B cell (primary cell): ENCODE results near the gene RFT1. TPM values are rescaled to one million over a fixed set of nuclear protein-coding genes. Genes with fewer than 3 reads are reported as not detected.

Experiments
- ATAC-seq: fragments of 200-7000 bp; cut with Tn5 transposase; one replicate; pipeline ENCODE4 v1.10.0; 2021; ENCODE audit warnings: low read depth, mild to moderate bottlenecking, moderate number of reproducible peaks, moderate library complexity
- CTCF ChIA-PET: fragments of 350-600 bp; sonication (Branson Sonifier 250); formaldehyde crosslinking; loops from one replicate; lab custom pipeline; 2021; ENCODE audit warnings: antibody characterized with exemption, inconsistent platforms; lab: Charles Lee
- POLR2A ChIA-PET: fragments of 350-600 bp; sonication (Branson Sonifier 250); formaldehyde crosslinking; loops from one replicate; lab custom pipeline; 2021; ENCODE audit warnings: antibody characterized with exemption; lab: Charles Lee
- DNase-seq: peaks from one replicate; pipeline ENCODE4 v3.0.0; 2013
- H2AFZ ChIP-seq: 2 replicates; pipeline ENCODE4 v1.6.1; 2012; ENCODE audit warnings: mild to moderate bottlenecking, low read depth, low read length; ENCODE audit not compliant: insufficient read depth, poor library complexity, severe bottlenecking
- H3K27ac ChIP-seq, 2 donors: 1 replicate in 1 of 2; 2 replicates in 1 of 2; pipeline ENCODE4 v1.5.1; 2012 to 2013; ENCODE audit warnings: low read length in 2 of 2, mild to moderate bottlenecking in 2 of 2, moderate library complexity in 1 of 2
- H3K27me3 ChIP-seq, 4 experiments: fragments of 200-600 bp in 1 of 4; sonication (generic) in 1 of 4; replicated peaks in 1 of 4; 1 replicate in 2 of 4; 2 replicates in 2 of 4; pipeline versions ENCODE4 v1.6.1 to v1.7.0; 2013 to 2016; ENCODE audit warnings: low read length in 3 of 4, mild to moderate bottlenecking in 2 of 4, mixed read lengths in 1 of 4, moderate library complexity in 1 of 4; ENCODE audit not compliant: insufficient read depth in 4 of 4, control insufficient read depth in 3 of 4; ENCODE audit errors: control extremely low read depth in 1 of 4
- H3K36me3 ChIP-seq, 2 experiments: replicated peaks in 1 of 2; 1 replicate in 1 of 2; 2 replicates in 1 of 2; pipeline versions ENCODE4 v1.6.1 to v1.7.1; 2013; ENCODE audit warnings: low read length in 1 of 2; ENCODE audit not compliant: insufficient read depth in 2 of 2, control insufficient read depth in 1 of 2; ENCODE audit errors: control extremely low read depth in 1 of 2, extremely low read depth in 1 of 2
- H3K4me1 ChIP-seq, 2 donors: fragments of 200-600 bp in 1 of 2; sonication (generic) in 1 of 2; 1 replicate in 1 of 2; 2 replicates in 1 of 2; pipeline versions ENCODE4 v1.5.1 to v1.6.1; 2013 to 2017; ENCODE audit warnings: low read length in 2 of 2; ENCODE audit not compliant: control insufficient read depth in 2 of 2, insufficient read depth in 2 of 2
- H3K4me2 ChIP-seq: replicated peaks from 2 replicates; pipeline ENCODE3; 2012; ENCODE audit warnings: mild to moderate bottlenecking, low read depth, low read length; ENCODE audit not compliant: poor library complexity, severe bottlenecking
- H3K4me3 ChIP-seq, 5 experiments: fragments of 200-600 bp in 1 of 5; sonication (generic) in 1 of 5; 1 replicate in 3 of 5; 2 replicates in 2 of 5; pipeline versions ENCODE4 v1.5.1 to v1.7.0; 2011 to 2016; ENCODE audit warnings: low read length in 4 of 5, mild to moderate bottlenecking in 4 of 5, low read depth in 2 of 5, control low read depth in 1 of 5, moderate library complexity in 1 of 5; ENCODE audit not compliant: insufficient read depth in 1 of 5; ENCODE audit errors: control extremely low read depth in 1 of 5, extremely low read depth in 1 of 5
- H3K79me2 ChIP-seq: fragments of 200-600 bp; sonication (generic); one replicate; pipeline ENCODE4 v1.6.0; 2016; ENCODE audit warnings: low read length; ENCODE audit not compliant: control insufficient read depth, insufficient read depth
- H3K9ac ChIP-seq: fragments of 200-600 bp; sonication (generic); 2 replicates; pipeline ENCODE4 v1.6.1; 2017; ENCODE audit warnings: mild to moderate bottlenecking, low read length, moderate library complexity
- H3K9me3 ChIP-seq, 3 donors: one replicate each; pipeline versions ENCODE4 v1.6.1 to v1.7.1; 2013; ENCODE audit warnings: low read length in 2 of 3; ENCODE audit not compliant: control insufficient read depth in 2 of 3, insufficient read depth in 1 of 3; ENCODE audit errors: control extremely low read depth in 1 of 3
- H4K20me1 ChIP-seq: 2 replicates; pipeline ENCODE4 v1.6.0; 2012; ENCODE audit warnings: mild to moderate bottlenecking, low read length; ENCODE audit not compliant: insufficient read depth, control insufficient read depth, poor library complexity, severe bottlenecking
- H3K27ac Mint-ChIP-seq: one replicate; pipeline ENCODE4 v1.8.0; 2021; ENCODE audit warnings: mixed read lengths
- H3K27me3 Mint-ChIP-seq: one replicate; pipeline ENCODE4 v1.8.0; 2021; ENCODE audit warnings: mixed read lengths
- H3K4me1 Mint-ChIP-seq: one replicate; pipeline ENCODE4 v1.8.0; 2021; ENCODE audit warnings: mixed read lengths
- H3K4me3 Mint-ChIP-seq: one replicate; pipeline ENCODE4 v1.8.0; 2021; ENCODE audit warnings: mixed read lengths
- H3K9me3 Mint-ChIP-seq: one replicate; pipeline ENCODE4 v1.8.0; 2022; ENCODE audit warnings: mixed read lengths; ENCODE audit not compliant: insufficient read depth
- EZH2 ChIP-seq: IDR thresholded peaks from 2 replicates; pipeline ENCODE4 v1.6.1; 2012; ENCODE audit warnings: borderline replicate concordance, low read depth, mild to moderate bottlenecking, moderate library complexity, low read length; ENCODE audit not compliant: insufficient read depth, poor library complexity, severe bottlenecking
- WGBS: methylation state at CpG from one replicate; pipeline ENCODE4 v1.1.5; 2013; ENCODE audit warnings: missing lambda C conversion rate; ENCODE audit not compliant: insufficient coverage; 5-methylcytosine and 5-hydroxymethylcytosine counted together
- intact Hi-C: fragments of 100-400 bp; cut with micrococcal nuclease; formaldehyde crosslinking; loops from one replicate; pipeline ENCODE4 v1.10.0; 2022
- polyA plus RNA-seq: library from polyadenylated mRNA; depleted of rRNA; stranded (reverse); fragments of >200 nt; gene quantifications from 2 replicates; pipeline ENCODE4 v1.2.3, GENCODE V29; 2012
- total RNA-seq, 2 donors: library from RNA; stranded (reverse); fragments of 120-200 nt in 1 of 2; gene quantifications; 1 replicate in 1 of 2; 2 replicates in 1 of 2; pipeline versions ENCODE4 v1.2.3 to v1.2.4, GENCODE V29; 2013 to 2022
- TF ChIP-seq, protein P1 (sequence below): fragments of 200-600 bp; IDR thresholded peaks from one replicate; pipeline ENCODE4 v1.8.0; 2022; ENCODE audit warnings: antibody characterized with exemption, mild to moderate bottlenecking

Gene RFT1
- total and polyA plus RNA-seq, 2 donors (not counting 1 experiment from before 2014, with no cell fraction given) = 12.1 to 28.9 TPM

DNA sequence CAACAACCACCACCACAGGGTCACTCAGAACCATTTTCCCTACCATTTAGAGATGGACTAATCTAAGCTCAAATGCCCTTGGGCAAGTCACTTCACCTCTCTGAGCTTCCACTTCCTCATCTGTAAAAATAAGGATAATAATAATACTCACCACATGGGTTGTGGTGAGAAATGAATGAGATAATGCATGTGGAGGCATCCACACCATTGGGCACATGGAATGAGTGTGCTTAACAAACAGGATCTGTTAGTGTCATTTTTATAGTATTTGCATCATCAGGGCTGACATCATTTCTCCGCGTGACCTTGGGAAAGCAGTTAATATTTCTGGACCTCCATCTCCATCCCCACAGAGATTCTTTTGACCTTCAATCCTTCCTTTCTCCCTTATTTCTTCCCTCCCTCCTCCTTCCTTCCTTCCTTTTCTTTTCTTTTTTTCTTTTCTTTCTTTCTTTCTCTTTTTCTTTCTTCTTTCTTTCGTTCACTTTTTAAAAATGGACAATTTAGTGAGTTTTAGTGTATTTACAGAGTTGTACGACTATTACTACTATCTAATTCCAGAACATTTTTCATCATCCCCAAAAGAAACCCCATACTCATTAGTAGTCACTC, 7.7 kb upstream of the RFT1 start:
- no peak for DNase-seq
- intact Hi-C loops = no loop called here
- Histone ChIP-seq H3K27ac (no peak overlapping the region), H3K4me1 (peaks cover 0 to 7% of the 10 kb centered on the region in 2 donors), H3K27me3 (no peaks in the 10 kb centered on the region), H3K9ac (no peak overlapping the region), H3K4me3 (no peak overlapping the region), H3K4me2 (no peak overlapping the region), H3K79me2 (peaks cover 4% of the 10 kb centered on the region), H2AFZ (no peak overlapping the region), H3K9me3 (no peaks in the 10 kb centered on the region), H3K36me3 (no peaks in the 10 kb centered on the region), H4K20me1 (no peaks in the 10 kb centered on the region)
- no peak overlapping the region for H3K4me3 Mint-ChIP-seq
- ChIA-PET CTCF (interaction anchor here (0.9 to 8.0 kb wide), 7 partner anchors 10 to 61 kb away, joined by 4 to 318 read pairs (median 6); no protein-coding TSS in a partner anchor), POLR2A (interaction anchor here (0.6 kb wide), 1 partner anchor 11 kb away, joined by 5 read pairs; no protein-coding TSS in a partner anchor)
- H3K27me3 Mint-ChIP-seq = no peaks in the 10 kb centered on the region
- no peak overlapping the region for H3K27ac Mint-ChIP-seq
- no peaks in the 10 kb centered on the region for H3K9me3 Mint-ChIP-seq
- peaks cover 5% of the 10 kb centered on the region for H3K4me1 Mint-ChIP-seq
- no peak for ATAC-seq
- WGBS = 97% methylated on average over 2 of the region's 4 CpGs
- TF ChIP-seq, protein P1, sequence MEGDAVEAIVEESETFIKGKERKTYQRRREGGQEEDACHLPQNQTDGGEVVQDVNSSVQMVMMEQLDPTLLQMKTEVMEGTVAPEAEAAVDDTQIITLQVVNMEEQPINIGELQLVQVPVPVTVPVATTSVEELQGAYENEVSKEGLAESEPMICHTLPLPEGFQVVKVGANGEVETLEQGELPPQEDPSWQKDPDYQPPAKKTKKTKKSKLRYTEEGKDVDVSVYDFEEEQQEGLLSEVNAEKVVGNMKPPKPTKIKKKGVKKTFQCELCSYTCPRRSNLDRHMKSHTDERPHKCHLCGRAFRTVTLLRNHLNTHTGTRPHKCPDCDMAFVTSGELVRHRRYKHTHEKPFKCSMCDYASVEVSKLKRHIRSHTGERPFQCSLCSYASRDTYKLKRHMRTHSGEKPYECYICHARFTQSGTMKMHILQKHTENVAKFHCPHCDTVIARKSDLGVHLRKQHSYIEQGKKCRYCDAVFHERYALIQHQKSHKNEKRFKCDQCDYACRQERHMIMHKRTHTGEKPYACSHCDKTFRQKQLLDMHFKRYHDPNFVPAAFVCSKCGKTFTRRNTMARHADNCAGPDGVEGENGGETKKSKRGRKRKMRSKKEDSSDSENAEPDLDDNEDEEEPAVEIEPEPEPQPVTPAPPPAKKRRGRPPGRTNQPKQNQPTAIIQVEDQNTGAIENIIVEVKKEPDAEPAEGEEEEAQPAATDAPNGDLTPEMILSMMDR = no peak
- TF ChIP-seq EZH2 = no peak

DNA sequence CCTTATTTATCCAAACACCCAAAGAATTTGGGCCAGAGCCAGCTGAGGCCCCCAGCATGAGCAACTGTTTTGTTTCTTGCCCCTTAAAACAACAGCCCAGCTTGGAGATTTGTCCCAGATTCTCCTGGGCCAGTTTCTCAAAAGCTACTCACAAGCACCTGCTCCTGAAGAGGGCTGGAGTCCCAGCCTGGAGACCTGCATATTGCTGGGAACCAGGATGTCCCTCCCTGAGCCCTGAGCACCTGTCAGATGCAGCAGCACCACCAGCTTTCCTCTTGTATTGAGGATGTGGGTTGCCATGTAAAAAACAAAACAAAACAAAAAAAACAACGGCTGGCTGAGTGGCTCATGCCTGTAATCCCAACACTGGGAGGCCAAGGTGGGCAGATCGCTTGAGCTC, 7.0 kb upstream of the RFT1 start:
- no CpG with 5 or more reads among the region's 2 CpGs for WGBS
- H3K9me3 ChIP-seq = no peaks in the 10 kb centered on the region
- DNase-seq (no peak), ATAC-seq (no peak)
- H3K27me3 ChIP-seq = no peaks in the 10 kb centered on the region
- H4K20me1 ChIP-seq = no peaks in the 10 kb centered on the region
- POLR2A ChIA-PET = interaction anchor here (0.6 kb wide), 1 partner anchor 10 kb away, joined by 5 read pairs; no protein-coding TSS in a partner anchor
- peaks cover 10% of the 10 kb centered on the region for H3K79me2 ChIP-seq
- no peak overlapping the region for H3K9ac ChIP-seq
- no peak overlapping the region for H3K4me2 ChIP-seq
- H3K4me3 ChIP-seq = no peak overlapping the region
- Mint-ChIP-seq H3K27me3 (no peaks in the 10 kb centered on the region), H3K4me1 (peaks cover 5% of the 10 kb centered on the region), H3K4me3 (no peak overlapping the region), H3K9me3 (no peaks in the 10 kb centered on the region), H3K27ac (no peak overlapping the region)
- TF ChIP-seq, protein P1 = no peak
- no peak for TF ChIP-seq EZH2
- H3K4me1 ChIP-seq = peaks cover 0 to 7% of the 10 kb centered on the region in 2 donors
- CTCF ChIA-PET = interaction anchor here (0.7 to 8.0 kb wide), 8 partner anchors 9 to 84 kb away, joined by 3 to 318 read pairs (median 5); no protein-coding TSS in a partner anchor
- intact Hi-C loops = no loop called here
- no peaks in the 10 kb centered on the region for H3K36me3 ChIP-seq
- H2AFZ ChIP-seq = no peak overlapping the region
- H3K27ac ChIP-seq = no peak overlapping the region
